K562 (cell line): ENCODE results near the gene BAIAP3. TPM values are rescaled to one million over a fixed set of nuclear protein-coding genes. Genes with fewer than 3 reads are reported as not detected.

Experiments
- CCNT2 ChIP-seq: IDR thresholded peaks from 2 replicates; pipeline ENCODE4 v1.6.1; 2011; ENCODE audit warnings: borderline replicate concordance, low read depth, mild to moderate bottlenecking, moderate library complexity, mixed read lengths, low read length; ENCODE audit not compliant: insufficient read length; ENCODE audit errors: extremely low read depth
- ESRRB ChIP-seq: fragments of 250-450 bp; sonication (Bioruptor Pico); IDR thresholded peaks from 2 replicates; pipeline ENCODE4 v1.5.0; 2020; ENCODE audit warnings: mild to moderate bottlenecking, moderate library complexity, borderline replicate concordance
- MGA ChIP-seq: fragments of 450-650 bp; IDR thresholded peaks from 2 replicates; pipeline ENCODE4 v1.6.1; 2016; ENCODE audit warnings: mild to moderate bottlenecking, moderate library complexity
- PRDM10 ChIP-seq: fragments of 450-650 bp; IDR thresholded peaks from 2 replicates; pipeline ENCODE4 v1.6.1; 2018; ENCODE audit not compliant: partially characterized antibody
- PTBP1 ChIP-seq: fragments of 200-400 bp; formaldehyde crosslinking; IDR thresholded peaks from 2 replicates; pipeline ENCODE4 v1.6.1; 2017; ENCODE audit warnings: low read depth, low read length
- RBFOX2 ChIP-seq: fragments of 200-400 bp; formaldehyde crosslinking; IDR thresholded peaks from 2 replicates; pipeline ENCODE4 v1.6.1; 2017; ENCODE audit warnings: low read depth, mild to moderate bottlenecking, low read length, moderate library complexity
- SAFB ChIP-seq: fragments of 200-400 bp; formaldehyde crosslinking; IDR thresholded peaks from 2 replicates; pipeline ENCODE4 v1.6.1; 2017; ENCODE audit warnings: low read depth, low read length, borderline replicate concordance
- SMARCE1 ChIP-seq: fragments of 450-650 bp; IDR thresholded peaks from 2 replicates; pipeline ENCODE4 v1.7.1; 2016; ENCODE audit warnings: mild to moderate bottlenecking
- ZNF41 ChIP-seq: fragments of 250-450 bp; sonication (Bioruptor Pico); conservative IDR thresholded peaks from 2 replicates; pipeline ENCODE4 v1.4.0; 2020; ENCODE audit warnings: mild to moderate bottlenecking
- polyA plus RNA-seq, 8 experiments: library from polyadenylated mRNA; depleted of rRNA in 4 of 8; stranded (reverse) in 5 of 8; unstranded in 3 of 8; fragments of >200 nt; fragmentation: Nextera tagmentation in 2 of 8; fragmentation: Illumina TruSeq in 1 of 8; extraction: Ambion mirVana in 2 of 8; extraction: Trizol in 1 of 8; gene quantifications; 2 replicates each; pipeline versions ENCODE4 v1.2.1 to v1.2.3, GENCODE V29; 2011 to 2014; ENCODE audit warnings: inconsistent platforms in 1 of 8, missing spikeins in 1 of 8
- total RNA-seq, 7 experiments: library from RNA; depleted of rRNA in 6 of 7; stranded (reverse); fragments of >200 nt in 6 of 7; fragmentation: Illumina TruSeq in 2 of 7; extraction: Trizol in 2 of 7; gene quantifications; 2 replicates each; pipeline versions ENCODE4 v1.2.1 to v1.2.3, GENCODE V29; 2011 to 2021; ENCODE audit warnings: low replicate concordance in 1 of 7
- TF ChIP-seq, protein P1 (sequence below): fragments of 450-650 bp; IDR thresholded peaks from 2 replicates; pipeline ENCODE4 v1.6.1; 2016; ENCODE audit warnings: missing biosample characterization, missing genetic modification characterization

The BAIAP3 gene
- total and polyA plus RNA-seq, 9 of the 15 experiments (the other 6 are each of a cell fraction or from before 2014, with no cell fraction given), result 0.03 to 4.5 (median 0.57) TPM; not detected in 1

DNA sequence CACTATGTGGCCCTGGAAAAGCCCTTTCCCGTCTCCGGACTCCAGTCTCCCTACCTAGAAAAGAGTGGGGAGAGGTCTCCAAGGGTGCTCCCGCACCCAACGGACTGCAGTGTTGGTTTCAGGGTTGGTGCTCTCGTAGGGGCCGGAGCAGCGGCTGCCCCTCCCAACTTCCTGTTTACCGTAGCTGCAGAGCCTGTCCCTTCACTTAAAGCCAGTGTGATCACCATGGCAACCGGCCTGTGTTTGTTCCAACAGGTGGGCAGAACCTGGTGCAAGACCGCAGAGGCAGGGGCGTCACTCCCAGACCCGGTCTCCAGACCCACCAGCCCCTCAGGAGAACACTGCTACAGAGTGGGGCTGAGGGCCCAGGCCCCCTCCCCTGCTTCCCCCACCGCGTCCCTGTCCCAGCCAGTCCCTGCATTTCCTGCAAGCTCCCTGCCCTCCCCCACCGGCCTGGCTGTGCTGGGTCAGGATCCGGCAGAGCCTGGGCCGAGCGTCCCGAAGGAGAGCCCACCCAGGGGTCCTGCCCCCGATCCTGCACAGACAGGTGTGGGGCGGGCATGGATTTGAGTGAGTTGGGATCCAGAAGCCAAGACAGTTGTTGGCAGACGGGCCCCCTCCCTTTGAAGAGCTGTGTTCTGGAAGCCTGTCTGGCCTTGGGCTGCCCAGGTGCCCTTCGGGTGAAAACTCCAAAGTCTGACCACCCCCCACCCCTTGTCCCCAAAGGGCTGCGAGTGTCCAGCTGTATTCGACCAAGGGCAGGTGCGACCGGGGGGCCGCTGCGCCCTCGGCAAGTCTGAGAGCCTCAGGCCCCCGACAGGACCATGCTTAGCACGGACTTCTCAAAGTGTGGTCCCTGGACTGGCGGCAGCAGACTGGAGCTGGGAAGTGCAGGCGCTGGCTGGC is 1.5 kb upstream of the BAIAP3 start (continued):
- TF ChIP-seq PRDM10 (no peak), ZNF41 (CRISPR knock-in tag) (no peak), CCNT2 (no peak), PTBP1 (no peak), SAFB (no peak), SMARCE1 (no peak), MGA (no peak), ESRRB (CRISPR knock-in tag) (no peak), RBFOX2 (peak; percentile 63)
- TF ChIP-seq, protein P1, sequence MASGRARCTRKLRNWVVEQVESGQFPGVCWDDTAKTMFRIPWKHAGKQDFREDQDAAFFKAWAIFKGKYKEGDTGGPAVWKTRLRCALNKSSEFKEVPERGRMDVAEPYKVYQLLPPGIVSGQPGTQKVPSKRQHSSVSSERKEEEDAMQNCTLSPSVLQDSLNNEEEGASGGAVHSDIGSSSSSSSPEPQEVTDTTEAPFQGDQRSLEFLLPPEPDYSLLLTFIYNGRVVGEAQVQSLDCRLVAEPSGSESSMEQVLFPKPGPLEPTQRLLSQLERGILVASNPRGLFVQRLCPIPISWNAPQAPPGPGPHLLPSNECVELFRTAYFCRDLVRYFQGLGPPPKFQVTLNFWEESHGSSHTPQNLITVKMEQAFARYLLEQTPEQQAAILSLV, result no peak
